T-helper 1 cell treated with Interleukin-12 subunit alpha and Interleukin-12 subunit beta and Interleukin-4 antibody, amounts not matched to agents 30 μg/mL and 1 μg/mL, for 36 hours (primary cell): ENCODE results near the gene PREB.

Source experiments
- H3K27ac Mint-ChIP-seq: one replicate; pipeline ENCODE4 v1.8.0; 2021; ENCODE audit warnings: mild to moderate bottlenecking, mixed read lengths
- H3K27me3 Mint-ChIP-seq: one replicate; pipeline ENCODE4 v1.8.0; 2021; ENCODE audit warnings: low read depth, mixed read lengths
- H3K36me3 Mint-ChIP-seq: one replicate; pipeline ENCODE4 v1.8.0; 2021; ENCODE audit warnings: low read depth, mixed read lengths
- H3K4me1 Mint-ChIP-seq: one replicate; pipeline ENCODE4 v1.8.0; 2021; ENCODE audit warnings: low read depth, mixed read lengths
- H3K4me3 Mint-ChIP-seq: one replicate; pipeline ENCODE4 v1.8.0; 2021; ENCODE audit warnings: mild to moderate bottlenecking, moderate library complexity, mixed read lengths
- H3K9me3 Mint-ChIP-seq: one replicate; pipeline ENCODE4 v1.8.0; 2021; ENCODE audit warnings: mixed read lengths

Gene PREB

GRCh38 chr2:27100036-27100435 lies 34.4 kb downstream of the PREB start:
- no peak overlapping the region for H3K27ac Mint-ChIP-seq
- H3K4me1 Mint-ChIP-seq: peaks cover 14% of the 10 kb centered on the region
- H3K27me3 Mint-ChIP-seq: no peaks in the 10 kb centered on the region
- peaks cover 7% of the 10 kb centered on the region for H3K36me3 Mint-ChIP-seq
- H3K4me3 Mint-ChIP-seq: no peak overlapping the region
- H3K9me3 Mint-ChIP-seq: no peaks in the 10 kb centered on the region

DNA sequence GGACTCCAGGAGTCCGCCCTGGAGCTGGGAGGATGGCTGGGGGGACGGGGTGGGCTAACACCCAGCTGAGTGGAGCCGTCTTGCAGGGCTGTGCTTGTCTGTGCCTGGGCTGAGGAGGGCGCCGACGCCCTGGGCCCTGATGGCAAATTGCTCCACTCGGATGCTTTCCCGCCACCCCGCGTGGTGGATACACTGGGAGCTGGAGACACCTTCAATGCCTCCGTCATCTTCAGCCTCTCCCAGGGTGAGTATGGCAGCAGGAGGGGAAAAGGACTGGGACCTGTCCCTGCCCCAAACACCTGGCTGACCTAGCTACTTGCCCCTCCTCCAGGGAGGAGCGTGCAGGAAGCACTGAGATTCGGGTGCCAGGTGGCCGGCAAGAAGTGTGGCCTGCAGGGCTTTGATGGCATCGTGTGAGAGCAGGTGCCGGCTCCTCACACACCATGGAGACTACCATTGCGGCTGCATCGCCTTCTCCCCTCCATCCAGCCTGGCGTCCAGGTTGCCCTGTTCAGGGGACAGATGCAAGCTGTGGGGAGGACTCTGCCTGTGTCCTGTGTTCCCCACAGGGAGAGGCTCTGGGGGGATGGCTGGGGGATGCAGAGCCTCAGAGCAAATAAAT lies 35.0 kb downstream of the PREB start:
- Mint-ChIP-seq H3K36me3 (peaks cover 7% of the 10 kb centered on the region), H3K4me1 (peaks cover 14% of the 10 kb centered on the region), H3K4me3 (no peak overlapping the region), H3K27me3 (no peaks in the 10 kb centered on the region), H3K27ac (no peak overlapping the region), H3K9me3 (no peaks in the 10 kb centered on the region)

DNA sequence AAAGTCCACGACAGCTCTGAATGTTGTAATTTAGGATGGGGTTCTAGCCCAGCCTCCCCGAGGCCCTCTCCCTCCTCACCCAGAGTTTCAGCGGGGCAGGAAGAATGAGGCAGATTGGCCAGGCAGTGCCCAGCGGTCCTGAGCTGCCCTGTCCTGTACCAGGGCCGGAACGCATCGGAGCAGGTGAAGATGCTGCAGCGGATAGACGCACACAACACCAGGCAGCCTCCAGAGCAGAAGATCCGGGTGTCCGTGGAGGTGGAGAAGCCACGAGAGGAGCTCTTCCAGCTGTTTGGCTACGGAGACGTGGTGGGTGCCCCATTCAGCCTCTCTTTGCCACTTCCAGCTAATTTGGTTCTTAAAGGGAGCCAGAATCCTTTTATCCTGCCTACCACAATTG lies 37.1 kb downstream of the PREB start:
- Mint-ChIP-seq H3K36me3 (peaks cover 9% of the 10 kb centered on the region), H3K4me1 (peaks cover 14% of the 10 kb centered on the region), H3K27ac (no peak overlapping the region), H3K9me3 (no peaks in the 10 kb centered on the region), H3K27me3 (no peaks in the 10 kb centered on the region), H3K4me3 (no peak overlapping the region)

DNA sequence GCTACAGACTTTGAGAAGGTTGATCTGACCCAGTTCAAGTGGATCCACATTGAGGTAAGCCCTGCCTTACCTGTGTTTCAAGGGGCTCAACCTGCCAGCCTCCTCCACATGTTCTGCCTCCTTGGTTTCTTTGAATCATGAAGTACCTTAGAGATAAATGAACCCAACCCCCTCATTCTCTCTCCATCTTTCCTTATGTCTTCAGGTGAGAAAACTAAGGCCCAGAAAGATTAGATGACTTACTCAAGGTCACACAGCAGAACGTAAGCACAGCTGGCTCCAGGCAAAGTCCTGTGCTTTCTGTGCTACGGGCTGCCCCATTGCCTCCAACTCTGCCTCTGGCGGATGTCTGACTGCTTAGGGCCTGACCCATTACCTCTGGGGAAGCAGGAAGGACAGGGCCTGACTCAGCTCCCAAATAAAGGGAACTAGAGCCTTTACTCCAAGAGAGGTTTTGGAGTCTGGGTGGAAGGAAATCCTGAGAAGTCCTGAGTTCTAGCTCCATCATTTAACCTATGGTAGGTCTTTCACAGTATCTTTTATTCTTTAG lies 37.6 kb downstream of the PREB start:
- H3K4me3 Mint-ChIP-seq: no peak overlapping the region
- no peaks in the 10 kb centered on the region for H3K9me3 Mint-ChIP-seq
- no peaks in the 10 kb centered on the region for H3K27me3 Mint-ChIP-seq
- H3K27ac Mint-ChIP-seq: peak overlapping the region; percentile 22
- peaks cover 14% of the 10 kb centered on the region for H3K4me1 Mint-ChIP-seq
- peaks cover 9% of the 10 kb centered on the region for H3K36me3 Mint-ChIP-seq

- Mint-ChIP-seq H3K4me3 (peak overlapping the region; percentile 37), H3K36me3 (peaks cover 9% of the 10 kb centered on the region), H3K27me3 (no peaks in the 10 kb centered on the region), H3K4me1 (peaks cover 14% of the 10 kb centered on the region), H3K27ac (peak overlapping the region; percentile 63), H3K9me3 (no peaks in the 10 kb centered on the region)
These were observed 38.4 kb downstream of the PREB start for GRCh38 chr2:27095745-27096651.

DNA sequence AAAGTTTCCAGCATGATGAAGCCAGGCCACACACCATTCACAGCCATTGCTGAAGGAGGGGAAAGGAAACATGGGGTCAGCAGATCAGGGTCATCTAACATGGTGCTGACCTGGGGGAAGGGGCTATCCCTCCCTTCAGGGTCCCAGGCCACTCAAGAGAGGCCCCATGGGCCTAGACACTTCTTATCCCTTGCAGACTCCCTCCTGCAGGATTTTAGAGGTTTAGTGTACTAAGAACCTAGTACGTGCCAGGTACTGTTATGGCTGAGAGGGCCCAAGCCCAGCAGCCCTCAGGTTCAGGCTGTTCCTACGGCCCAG lies 39.0 kb downstream of the PREB start:
- Mint-ChIP-seq H3K4me1 (peaks cover 14% of the 10 kb centered on the region), H3K4me3 (peak overlapping the region; percentile 37), H3K27ac (peak overlapping the region; percentile 45), H3K27me3 (no peaks in the 10 kb centered on the region), H3K36me3 (peaks cover 9% of the 10 kb centered on the region), H3K9me3 (no peaks in the 10 kb centered on the region)

- Mint-ChIP-seq H3K9me3 (no peaks in the 10 kb centered on the region), H3K27ac (no peak overlapping the region), H3K36me3 (peaks cover 7% of the 10 kb centered on the region), H3K4me1 (peaks cover 18% of the 10 kb centered on the region), H3K4me3 (no peak overlapping the region), H3K27me3 (no peaks in the 10 kb centered on the region)
These were observed 40.0 kb downstream of the PREB start for GRCh38 chr2:27094353-27094984.

GRCh38 chr2:27093430-27094352 lies 40.7 kb downstream of the PREB start:
- Mint-ChIP-seq H3K9me3 (no peaks in the 10 kb centered on the region), H3K27me3 (no peaks in the 10 kb centered on the region), H3K4me1 (peaks cover 17% of the 10 kb centered on the region), H3K27ac (no peak overlapping the region), H3K36me3 (peaks cover 4% of the 10 kb centered on the region), H3K4me3 (no peak overlapping the region)

GRCh38 chr2:27092696-27093429 lies 41.6 kb downstream of the PREB start:
- Mint-ChIP-seq H3K4me3 (no peak overlapping the region), H3K36me3 (peaks cover 2% of the 10 kb centered on the region), H3K27me3 (no peaks in the 10 kb centered on the region), H3K9me3 (no peaks in the 10 kb centered on the region), H3K27ac (no peak overlapping the region), H3K4me1 (peaks cover 21% of the 10 kb centered on the region)

DNA sequence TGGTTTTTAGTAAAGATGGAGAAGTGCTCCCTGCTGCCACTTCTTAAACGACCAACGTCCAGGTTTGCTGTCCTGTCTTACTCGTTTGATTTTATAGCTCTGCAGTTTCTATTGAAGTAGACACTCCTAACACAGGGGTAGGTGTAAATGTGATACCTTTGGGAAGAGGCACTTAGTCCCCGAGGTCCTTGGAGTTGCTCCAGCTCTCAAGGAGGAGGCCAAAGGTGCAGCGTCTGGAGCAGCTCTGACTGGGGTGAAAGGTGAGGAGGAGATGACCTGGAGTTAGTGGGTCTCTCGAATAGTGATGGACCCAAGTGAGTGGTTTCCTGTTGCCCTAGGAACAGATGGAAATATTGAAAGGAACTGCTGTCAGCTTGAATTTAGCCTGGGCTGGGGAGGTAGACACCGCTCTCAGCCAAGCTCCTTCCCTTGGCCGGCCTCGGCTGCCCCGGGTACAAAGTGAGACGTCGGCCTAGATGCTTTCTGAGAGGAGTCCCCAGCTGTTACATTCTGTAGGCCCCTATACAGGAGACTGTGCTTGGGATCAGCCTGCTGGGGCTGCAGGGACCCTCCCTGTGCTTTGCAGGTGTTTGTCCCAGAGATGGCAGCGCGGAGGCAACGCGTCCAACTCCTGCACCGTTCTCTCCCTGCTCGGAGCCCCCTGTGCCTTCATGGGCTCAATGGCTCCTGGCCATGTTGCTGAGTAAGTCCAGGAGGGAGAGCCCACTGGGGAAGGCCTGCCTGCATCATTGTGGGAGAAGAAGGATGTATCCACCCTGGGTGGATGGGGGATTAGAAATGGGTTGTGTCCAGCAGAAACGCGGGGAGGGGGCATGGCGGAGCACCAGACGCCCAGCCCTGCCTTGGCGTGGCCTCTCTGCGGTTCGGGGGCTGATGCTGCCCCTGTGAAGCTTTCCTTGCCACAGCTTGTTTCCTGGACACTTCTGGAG lies 42.4 kb downstream of the PREB start:
- Mint-ChIP-seq H3K9me3 (no peaks in the 10 kb centered on the region), H3K27ac (no peak overlapping the region), H3K4me1 (peaks cover 26% of the 10 kb centered on the region), H3K36me3 (peaks cover 2% of the 10 kb centered on the region), H3K4me3 (no peak overlapping the region), H3K27me3 (no peaks in the 10 kb centered on the region)

DNA sequence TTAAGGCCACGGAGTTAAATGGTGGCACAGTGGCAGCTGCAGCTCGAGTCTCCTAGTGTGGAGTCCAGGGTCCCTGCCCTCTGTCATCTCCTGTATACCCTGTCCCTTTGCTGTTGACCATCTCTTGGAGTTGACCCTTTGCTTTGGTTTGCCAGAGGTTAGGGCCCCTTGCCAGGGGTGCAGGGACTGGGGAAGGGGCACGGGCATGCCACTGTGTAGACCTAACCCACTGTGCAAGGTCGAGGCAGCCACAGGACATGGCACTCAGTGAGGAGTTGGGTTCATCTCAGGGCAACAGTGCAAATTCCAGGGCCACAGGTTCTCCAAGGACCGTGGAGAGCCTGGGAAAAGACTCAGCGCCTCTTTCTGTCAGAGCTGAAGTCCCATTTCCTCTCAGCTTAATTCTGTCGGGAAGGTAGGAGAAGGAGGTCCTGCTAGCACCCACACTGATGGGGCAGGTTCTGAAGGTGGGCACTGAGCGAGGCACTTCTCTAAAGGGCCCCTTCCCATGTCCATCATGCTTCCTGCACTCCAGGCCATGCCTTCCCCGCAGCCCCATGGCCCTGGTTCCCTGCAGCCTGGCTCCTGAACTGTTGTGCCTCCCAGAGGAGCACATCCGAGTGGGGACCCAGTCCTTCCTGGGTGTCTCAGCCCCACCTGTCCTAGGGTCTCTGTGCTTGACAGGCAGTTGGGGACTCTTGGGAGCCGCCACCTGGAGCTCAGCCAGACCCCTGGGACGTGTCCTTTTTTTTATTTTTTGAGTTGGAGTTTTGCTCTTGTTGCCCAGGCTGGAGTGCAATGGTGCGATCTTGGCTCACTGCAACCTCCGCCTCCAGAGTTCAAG lies 45.1 kb downstream of the PREB start:
- H3K4me1 Mint-ChIP-seq: peaks cover 23% of the 10 kb centered on the region
- H3K27me3 Mint-ChIP-seq: no peaks in the 10 kb centered on the region
- no peak overlapping the region for H3K4me3 Mint-ChIP-seq
- no peaks in the 10 kb centered on the region for H3K9me3 Mint-ChIP-seq
- no peak overlapping the region for H3K27ac Mint-ChIP-seq
- H3K36me3 Mint-ChIP-seq: peaks cover 2% of the 10 kb centered on the region

DNA sequence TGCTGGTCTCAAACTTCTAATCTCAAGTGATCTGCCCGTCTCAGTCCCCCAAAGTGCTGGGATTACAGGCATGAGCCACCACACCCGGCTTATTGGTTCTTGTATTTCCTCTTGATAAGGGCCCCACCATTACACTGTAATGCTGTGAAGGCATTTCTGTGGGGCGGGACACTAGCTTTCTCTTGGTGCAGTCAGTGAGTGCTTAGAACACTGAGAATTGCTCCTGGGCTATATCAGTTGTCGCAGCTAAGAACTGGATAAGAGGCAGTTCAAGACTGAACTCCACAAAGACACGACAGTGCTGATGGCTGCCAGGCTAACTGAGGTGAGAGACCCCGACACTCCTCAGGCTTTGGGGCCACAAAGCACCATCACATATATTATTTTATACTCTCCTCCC lies 45.8 kb downstream of the PREB start:
- H3K36me3 Mint-ChIP-seq: peaks cover 2% of the 10 kb centered on the region
- no peaks in the 10 kb centered on the region for H3K9me3 Mint-ChIP-seq
- no peaks in the 10 kb centered on the region for H3K27me3 Mint-ChIP-seq
- no peak overlapping the region for H3K27ac Mint-ChIP-seq
- peaks cover 27% of the 10 kb centered on the region for H3K4me1 Mint-ChIP-seq
- no peak overlapping the region for H3K4me3 Mint-ChIP-seq
